ENCODE measurements around the gene MAF. TPM values are rescaled to one million over a fixed set of nuclear protein-coding genes. Genes with fewer than 3 reads are reported as not detected.

The MAF gene
- total and polyA plus RNA-seq, 2 experiments from 2014 or later: 0.91 to 2.5 TPM

DNA sequence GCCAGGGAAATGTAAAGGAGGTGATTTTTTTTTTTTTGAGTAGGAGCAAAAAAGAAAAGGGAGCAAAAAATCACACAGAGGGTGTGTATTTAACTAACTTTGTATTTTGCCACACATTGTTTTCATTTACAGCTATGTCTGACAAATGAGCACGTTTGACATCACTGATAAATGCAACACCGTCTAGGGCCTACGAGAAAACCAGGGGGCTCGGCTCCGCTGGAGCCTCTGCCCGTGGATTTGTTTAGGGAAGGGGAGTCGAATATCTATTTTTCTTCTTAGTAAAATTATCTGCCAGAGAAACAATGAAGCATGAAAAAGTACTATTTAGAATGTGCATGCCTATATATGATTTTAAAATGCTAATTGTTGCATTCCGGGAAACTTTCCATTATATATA, 6.8 kb downstream of the MAF start:
- DNase-seq (ENCODE audit: low spot score) (no peak), ATAC-seq (no peak)
- Histone ChIP-seq H3K4me3 (no peak overlapping the region), H3F3A (replicated peaks; ENCODE audit: low read depth) (no peaks in the 10 kb centered on the region), H3K36me3 (ENCODE audit: insufficient read depth) (no peaks in the 10 kb centered on the region), H3K27ac (ENCODE audit: low read depth) (no peak overlapping the region), H3K27me3 (ENCODE audit: insufficient read depth) (peaks cover 27% of the 10 kb centered on the region), H3K9me2 (ENCODE audit: insufficient read depth) (no peaks in the 10 kb centered on the region), H4K20me1 (replicated peaks; ENCODE audit: insufficient read depth) (no peaks in the 10 kb centered on the region), H2AFZ (no peak overlapping the region), H3K79me2 (replicated peaks; ENCODE audit: insufficient read depth) (no peaks in the 10 kb centered on the region), H3K4me1 (ENCODE audit: insufficient read depth) (peaks cover 53% of the 10 kb centered on the region), H3K4me2 (no peak overlapping the region)
- Mint-ChIP-seq H3K4me3 (no peak overlapping the region), H3K27ac (no peak overlapping the region), H3K9me3 (no peaks in the 10 kb centered on the region), H3K4me1 (peaks cover 68% of the 10 kb centered on the region), H3K27me3 (ENCODE audit: insufficient read depth, low read depth, poor library complexity) (peaks cover 13% of the 10 kb centered on the region), H3K36me3 (ENCODE audit: low read depth) (no peaks in the 10 kb centered on the region; the same call in 2 of the 3 replicates)
- no peak for TF ChIP-seq ZNF114 (CRISPR knock-in tag; IDR thresholded peaks at IDR 0.05)

DNA sequence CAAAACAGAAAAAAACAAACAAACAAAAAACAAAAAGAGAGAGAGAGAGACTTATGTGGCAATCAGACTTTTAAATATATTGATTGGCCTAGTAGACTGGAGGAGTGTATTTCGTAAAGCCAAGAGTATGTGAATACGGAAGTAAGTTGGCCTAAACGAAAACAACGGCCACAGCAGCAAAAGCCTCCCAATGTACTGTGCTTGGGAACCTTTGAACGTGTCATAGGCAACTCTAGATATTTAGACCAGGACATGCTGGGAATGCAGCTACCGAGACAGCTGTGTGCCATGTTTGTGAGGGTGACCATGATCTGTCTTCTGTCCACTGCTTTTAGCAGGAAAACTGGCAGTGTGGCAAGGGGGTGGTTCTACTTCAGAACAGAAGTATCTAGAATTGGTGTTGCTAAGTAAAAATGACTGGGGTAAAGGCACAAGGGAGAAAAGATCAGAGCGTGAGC, 7.4 kb downstream of the MAF start:
- no peak overlapping the region for H3K27ac Mint-ChIP-seq
- Histone ChIP-seq H3K9me2 (ENCODE audit: insufficient read depth) (no peaks in the 10 kb centered on the region), H4K20me1 (replicated peaks; ENCODE audit: insufficient read depth) (no peaks in the 10 kb centered on the region), H3K4me3 (no peak overlapping the region), H3K79me2 (replicated peaks; ENCODE audit: insufficient read depth) (no peaks in the 10 kb centered on the region), H2AFZ (no peak overlapping the region), H3K27ac (ENCODE audit: low read depth) (no peak overlapping the region), H3F3A (replicated peaks; ENCODE audit: low read depth) (no peaks in the 10 kb centered on the region), H3K4me2 (no peak overlapping the region), H3K27me3 (ENCODE audit: insufficient read depth) (peaks cover 27% of the 10 kb centered on the region), H3K4me1 (ENCODE audit: insufficient read depth) (peaks cover 53% of the 10 kb centered on the region), H3K36me3 (ENCODE audit: insufficient read depth) (no peaks in the 10 kb centered on the region)
- peaks cover 8% of the 10 kb centered on the region for H3K27me3 Mint-ChIP-seq (ENCODE audit: insufficient read depth, low read depth, poor library complexity)
- DNase-seq (ENCODE audit: low spot score): no peak
- H3K4me3 Mint-ChIP-seq: no peak overlapping the region
- no peaks in the 10 kb centered on the region for H3K9me3 Mint-ChIP-seq
- H3K4me1 Mint-ChIP-seq: peaks cover 70% of the 10 kb centered on the region
- TF ChIP-seq, protein P1, sequence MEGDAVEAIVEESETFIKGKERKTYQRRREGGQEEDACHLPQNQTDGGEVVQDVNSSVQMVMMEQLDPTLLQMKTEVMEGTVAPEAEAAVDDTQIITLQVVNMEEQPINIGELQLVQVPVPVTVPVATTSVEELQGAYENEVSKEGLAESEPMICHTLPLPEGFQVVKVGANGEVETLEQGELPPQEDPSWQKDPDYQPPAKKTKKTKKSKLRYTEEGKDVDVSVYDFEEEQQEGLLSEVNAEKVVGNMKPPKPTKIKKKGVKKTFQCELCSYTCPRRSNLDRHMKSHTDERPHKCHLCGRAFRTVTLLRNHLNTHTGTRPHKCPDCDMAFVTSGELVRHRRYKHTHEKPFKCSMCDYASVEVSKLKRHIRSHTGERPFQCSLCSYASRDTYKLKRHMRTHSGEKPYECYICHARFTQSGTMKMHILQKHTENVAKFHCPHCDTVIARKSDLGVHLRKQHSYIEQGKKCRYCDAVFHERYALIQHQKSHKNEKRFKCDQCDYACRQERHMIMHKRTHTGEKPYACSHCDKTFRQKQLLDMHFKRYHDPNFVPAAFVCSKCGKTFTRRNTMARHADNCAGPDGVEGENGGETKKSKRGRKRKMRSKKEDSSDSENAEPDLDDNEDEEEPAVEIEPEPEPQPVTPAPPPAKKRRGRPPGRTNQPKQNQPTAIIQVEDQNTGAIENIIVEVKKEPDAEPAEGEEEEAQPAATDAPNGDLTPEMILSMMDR (conservative IDR thresholded peaks at IDR 0.05; ENCODE audit: low read depth in 2 of 2): no peak
- TF ChIP-seq, protein P2, sequence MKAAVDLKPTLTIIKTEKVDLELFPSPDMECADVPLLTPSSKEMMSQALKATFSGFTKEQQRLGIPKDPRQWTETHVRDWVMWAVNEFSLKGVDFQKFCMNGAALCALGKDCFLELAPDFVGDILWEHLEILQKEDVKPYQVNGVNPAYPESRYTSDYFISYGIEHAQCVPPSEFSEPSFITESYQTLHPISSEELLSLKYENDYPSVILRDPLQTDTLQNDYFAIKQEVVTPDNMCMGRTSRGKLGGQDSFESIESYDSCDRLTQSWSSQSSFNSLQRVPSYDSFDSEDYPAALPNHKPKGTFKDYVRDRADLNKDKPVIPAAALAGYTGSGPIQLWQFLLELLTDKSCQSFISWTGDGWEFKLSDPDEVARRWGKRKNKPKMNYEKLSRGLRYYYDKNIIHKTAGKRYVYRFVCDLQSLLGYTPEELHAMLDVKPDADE (IDR thresholded peaks at IDR 0.05): no peak
- TF ChIP-seq, protein P3, sequence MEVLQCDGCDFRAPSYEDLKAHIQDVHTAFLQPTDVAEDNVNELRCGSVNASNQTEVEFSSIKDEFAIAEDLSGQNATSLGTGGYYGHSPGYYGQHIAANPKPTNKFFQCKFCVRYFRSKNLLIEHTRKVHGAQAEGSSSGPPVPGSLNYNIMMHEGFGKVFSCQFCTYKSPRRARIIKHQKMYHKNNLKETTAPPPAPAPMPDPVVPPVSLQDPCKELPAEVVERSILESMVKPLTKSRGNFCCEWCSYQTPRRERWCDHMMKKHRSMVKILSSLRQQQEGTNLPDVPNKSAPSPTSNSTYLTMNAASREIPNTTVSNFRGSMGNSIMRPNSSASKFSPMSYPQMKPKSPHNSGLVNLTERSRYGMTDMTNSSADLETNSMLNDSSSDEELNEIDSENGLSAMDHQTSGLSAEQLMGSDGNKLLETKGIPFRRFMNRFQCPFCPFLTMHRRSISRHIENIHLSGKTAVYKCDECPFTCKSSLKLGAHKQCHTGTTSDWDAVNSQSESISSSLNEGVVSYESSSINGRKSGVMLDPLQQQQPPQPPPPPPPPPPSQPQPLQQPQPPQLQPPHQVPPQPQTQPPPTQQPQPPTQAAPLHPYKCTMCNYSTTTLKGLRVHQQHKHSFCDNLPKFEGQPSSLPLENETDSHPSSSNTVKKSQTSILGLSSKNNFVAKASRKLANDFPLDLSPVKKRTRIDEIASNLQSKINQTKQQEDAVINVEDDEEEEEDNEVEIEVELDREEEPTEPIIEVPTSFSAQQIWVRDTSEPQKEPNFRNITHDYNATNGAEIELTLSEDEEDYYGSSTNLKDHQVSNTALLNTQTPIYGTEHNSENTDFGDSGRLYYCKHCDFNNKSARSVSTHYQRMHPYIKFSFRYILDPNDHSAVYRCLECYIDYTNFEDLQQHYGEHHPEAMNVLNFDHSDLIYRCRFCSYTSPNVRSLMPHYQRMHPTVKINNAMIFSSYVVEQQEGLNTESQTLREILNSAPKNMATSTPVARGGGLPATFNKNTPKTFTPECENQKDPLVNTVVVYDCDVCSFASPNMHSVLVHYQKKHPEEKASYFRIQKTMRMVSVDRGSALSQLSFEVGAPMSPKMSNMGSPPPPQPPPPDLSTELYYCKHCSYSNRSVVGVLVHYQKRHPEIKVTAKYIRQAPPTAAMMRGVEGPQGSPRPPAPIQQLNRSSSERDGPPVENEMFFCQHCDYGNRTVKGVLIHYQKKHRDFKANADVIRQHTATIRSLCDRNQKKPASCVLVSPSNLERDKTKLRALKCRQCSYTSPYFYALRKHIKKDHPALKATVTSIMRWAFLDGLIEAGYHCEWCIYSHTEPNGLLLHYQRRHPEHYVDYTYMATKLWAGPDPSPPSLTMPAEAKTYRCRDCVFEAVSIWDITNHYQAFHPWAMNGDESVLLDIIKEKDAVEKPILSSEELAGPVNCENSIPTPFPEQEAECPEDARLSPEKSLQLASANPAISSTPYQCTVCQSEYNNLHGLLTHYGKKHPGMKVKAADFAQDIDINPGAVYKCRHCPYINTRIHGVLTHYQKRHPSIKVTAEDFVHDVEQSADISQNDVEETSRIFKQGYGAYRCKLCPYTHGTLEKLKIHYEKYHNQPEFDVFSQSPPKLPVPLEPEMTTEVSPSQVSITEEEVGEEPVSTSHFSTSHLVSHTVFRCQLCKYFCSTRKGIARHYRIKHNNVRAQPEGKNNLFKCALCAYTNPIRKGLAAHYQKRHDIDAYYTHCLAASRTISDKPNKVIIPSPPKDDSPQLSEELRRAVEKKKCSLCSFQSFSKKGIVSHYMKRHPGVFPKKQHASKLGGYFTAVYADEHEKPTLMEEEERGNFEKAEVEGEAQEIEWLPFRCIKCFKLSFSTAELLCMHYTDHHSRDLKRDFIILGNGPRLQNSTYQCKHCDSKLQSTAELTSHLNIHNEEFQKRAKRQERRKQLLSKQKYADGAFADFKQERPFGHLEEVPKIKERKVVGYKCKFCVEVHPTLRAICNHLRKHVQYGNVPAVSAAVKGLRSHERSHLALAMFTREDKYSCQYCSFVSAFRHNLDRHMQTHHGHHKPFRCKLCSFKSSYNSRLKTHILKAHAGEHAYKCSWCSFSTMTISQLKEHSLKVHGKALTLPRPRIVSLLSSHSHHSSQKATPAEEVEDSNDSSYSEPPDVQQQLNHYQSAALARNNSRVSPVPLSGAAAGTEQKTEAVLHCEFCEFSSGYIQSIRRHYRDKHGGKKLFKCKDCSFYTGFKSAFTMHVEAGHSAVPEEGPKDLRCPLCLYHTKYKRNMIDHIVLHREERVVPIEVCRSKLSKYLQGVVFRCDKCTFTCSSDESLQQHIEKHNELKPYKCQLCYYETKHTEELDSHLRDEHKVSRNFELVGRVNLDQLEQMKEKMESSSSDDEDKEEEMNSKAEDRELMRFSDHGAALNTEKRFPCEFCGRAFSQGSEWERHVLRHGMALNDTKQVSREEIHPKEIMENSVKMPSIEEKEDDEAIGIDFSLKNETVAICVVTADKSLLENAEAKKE (CRISPR knock-in tag; IDR thresholded peaks at IDR 0.05): no peak
- TF ChIP-seq CREB1 (CRISPR knock-in tag; IDR thresholded peaks at IDR 0.05; ENCODE audit: low read depth): no peak
- TF ChIP-seq JUNB (IDR thresholded peaks at IDR 0.05; ENCODE audit: unreplicated experiment): no peak
- no peak for TF ChIP-seq EZH2phosphoT487 (IDR thresholded peaks at IDR 0.05; ENCODE audit: unreplicated experiment)
- TF ChIP-seq POLR2AphosphoS5 (IDR thresholded peaks at IDR 0.05; ENCODE audit: low read depth): no peak
- TF ChIP-seq STAT1 (IDR thresholded peaks at IDR 0.05; ENCODE audit: unreplicated experiment): no peak
- ATAC-seq: no peak
- no peaks in the 10 kb centered on the region; the same call in 2 of the 3 replicates for H3K36me3 Mint-ChIP-seq (ENCODE audit: low read depth)

All from GM23338 (cell line).